MCF 10A (cell line): ENCODE data around the gene EXO1. TPM values are rescaled to one million over a fixed set of nuclear protein-coding genes. Genes with fewer than 3 reads are reported as not detected.

ENCODE experiments used
- BruUV-seq: library from RNA; stranded (reverse); fragments of 400-500 nt; replicated peaks from 2 replicates; lab custom pipeline; 2021; lab: Mats Ljungman, UMichigan
- CTCF ChIA-PET: fragments of 300-600 bp; sonication (Branson Sonifier 250); formaldehyde crosslinking; extraction: SDS; loops from one replicate; lab custom pipeline; 2021; ENCODE audit warnings: antibody characterized with exemption, inconsistent platforms; lab: Yijun Ruan, JAX
- POLR2A ChIA-PET: fragments of 300-600, 350-650 bp; sonication (Branson Sonifier 250); formaldehyde crosslinking; extraction: SDS; loops from one replicate; lab custom pipeline; 2020; ENCODE audit warnings: antibody characterized with exemption, inconsistent platforms; lab: Yijun Ruan, JAX
- DNase-seq: peaks from one replicate; pipeline ENCODE4 v3.0.0-alpha.2; 2018; ENCODE audit not compliant: unreplicated experiment
- H3K27ac Mint-ChIP-seq: one replicate; pipeline ENCODE4 v1.8.0; 2022; ENCODE audit warnings: mild to moderate bottlenecking, low read depth, mixed read lengths; ENCODE audit not compliant: unreplicated experiment
- H3K27me3 Mint-ChIP-seq: one replicate; pipeline ENCODE4 v1.8.0; 2022; ENCODE audit warnings: mixed read lengths; ENCODE audit not compliant: insufficient read depth, unreplicated experiment
- H3K36me3 Mint-ChIP-seq: one replicate; pipeline ENCODE4 v1.8.0; 2022; ENCODE audit warnings: mild to moderate bottlenecking, moderate library complexity, mixed read lengths; ENCODE audit not compliant: insufficient read depth, unreplicated experiment
- H3K4me1 Mint-ChIP-seq: one replicate; pipeline ENCODE4 v1.8.0; 2022; ENCODE audit warnings: mixed read lengths; ENCODE audit not compliant: insufficient read depth, unreplicated experiment
- H3K4me3 Mint-ChIP-seq: one replicate; pipeline ENCODE4 v1.8.0; 2022; ENCODE audit warnings: mild to moderate bottlenecking, moderate library complexity, mixed read lengths; ENCODE audit not compliant: unreplicated experiment
- H3K9me3 Mint-ChIP-seq: one replicate; pipeline ENCODE4 v1.8.0; 2022; ENCODE audit warnings: mixed read lengths; ENCODE audit not compliant: unreplicated experiment
- intact Hi-C: fragments of 100-400 bp; cut with micrococcal nuclease; formaldehyde crosslinking; loops from 2 replicates; pipeline ENCODE4 v1.14.1; 2022
- total RNA-seq: library from RNA; stranded (reverse); gene quantifications from 2 replicates; pipeline ENCODE4 v1.2.3, GENCODE V29; 2022
- TF ChIP-seq, protein P1 (sequence below): fragments of 200-600 bp; IDR thresholded peaks from one replicate; pipeline ENCODE4 v1.8.0; 2022; ENCODE audit warnings: antibody characterized with exemption, mild to moderate bottlenecking; ENCODE audit not compliant: unreplicated experiment

EXO1 gene
- total RNA-seq, 1 experiment from 2014 or later: 17.5 TPM

DNA sequence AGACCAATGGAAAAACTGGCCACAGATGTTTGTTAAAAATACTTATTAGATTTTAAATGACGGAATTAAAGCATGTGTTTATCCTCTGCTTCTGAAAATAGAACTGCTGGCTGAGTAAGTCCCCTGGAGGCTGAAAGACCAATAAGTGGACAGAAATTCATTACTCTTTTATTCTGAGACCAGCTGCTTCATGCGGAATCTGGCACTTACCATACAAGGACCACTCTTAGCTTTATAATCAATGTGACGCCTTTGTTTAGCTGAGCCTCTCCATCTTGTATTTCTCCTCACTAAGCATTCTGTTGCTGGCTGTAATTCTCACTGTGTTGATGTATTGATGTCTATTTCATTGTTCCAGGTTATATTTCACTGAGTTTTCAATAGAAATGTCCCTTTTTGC, 6.3 kb upstream of the EXO1 start:
- Mint-ChIP-seq H3K4me1 (peaks cover 22% of the 10 kb centered on the region), H3K27ac (no peak overlapping the region), H3K36me3 (no peaks in the 10 kb centered on the region), H3K9me3 (no peaks in the 10 kb centered on the region), H3K27me3 (no peaks in the 10 kb centered on the region), H3K4me3 (no peak overlapping the region)
- CTCF ChIA-PET: interaction anchor here (0.6 to 9.9 kb wide), 13 partner anchors 9 to 320 kb away, joined by 3 to 110 read pairs (median 5); no protein-coding TSS in a partner anchor
- no TSS peak for BruUV-seq
- intact Hi-C loops: no loop called here
- TF ChIP-seq, protein P1, sequence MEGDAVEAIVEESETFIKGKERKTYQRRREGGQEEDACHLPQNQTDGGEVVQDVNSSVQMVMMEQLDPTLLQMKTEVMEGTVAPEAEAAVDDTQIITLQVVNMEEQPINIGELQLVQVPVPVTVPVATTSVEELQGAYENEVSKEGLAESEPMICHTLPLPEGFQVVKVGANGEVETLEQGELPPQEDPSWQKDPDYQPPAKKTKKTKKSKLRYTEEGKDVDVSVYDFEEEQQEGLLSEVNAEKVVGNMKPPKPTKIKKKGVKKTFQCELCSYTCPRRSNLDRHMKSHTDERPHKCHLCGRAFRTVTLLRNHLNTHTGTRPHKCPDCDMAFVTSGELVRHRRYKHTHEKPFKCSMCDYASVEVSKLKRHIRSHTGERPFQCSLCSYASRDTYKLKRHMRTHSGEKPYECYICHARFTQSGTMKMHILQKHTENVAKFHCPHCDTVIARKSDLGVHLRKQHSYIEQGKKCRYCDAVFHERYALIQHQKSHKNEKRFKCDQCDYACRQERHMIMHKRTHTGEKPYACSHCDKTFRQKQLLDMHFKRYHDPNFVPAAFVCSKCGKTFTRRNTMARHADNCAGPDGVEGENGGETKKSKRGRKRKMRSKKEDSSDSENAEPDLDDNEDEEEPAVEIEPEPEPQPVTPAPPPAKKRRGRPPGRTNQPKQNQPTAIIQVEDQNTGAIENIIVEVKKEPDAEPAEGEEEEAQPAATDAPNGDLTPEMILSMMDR: no peak
- POLR2A ChIA-PET: interaction anchor here (0.6 to 5.0 kb wide), 12 partner anchors 11 to 1234 kb away, joined by 3 to 27 read pairs (median 3); no protein-coding TSS in a partner anchor
- DNase-seq: no peak

DNA sequence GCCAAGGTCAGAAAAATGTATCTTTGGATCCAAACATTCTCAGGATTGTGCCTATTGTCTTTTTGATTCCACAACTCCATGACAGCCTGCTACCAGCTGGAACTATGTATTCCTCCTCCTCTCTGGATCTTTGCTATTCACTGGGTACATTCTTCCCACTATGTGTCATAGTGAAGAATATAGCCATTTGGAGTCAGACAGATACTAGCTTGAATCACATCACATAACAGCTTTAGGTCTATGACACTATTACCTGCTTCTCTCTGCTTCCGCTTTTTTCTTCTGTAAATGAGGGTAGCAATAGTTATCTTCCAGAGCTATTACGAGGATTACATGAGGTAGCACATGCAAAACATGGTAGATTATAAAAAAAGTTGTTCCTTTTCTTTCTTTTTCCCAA, 5.4 kb upstream of the EXO1 start:
- ChIA-PET CTCF (interaction anchor here (0.6 to 9.9 kb wide), 14 partner anchors 8 to 312 kb away, joined by 3 to 110 read pairs (median 4); no protein-coding TSS in a partner anchor), POLR2A (interaction anchor here (0.6 to 5.0 kb wide), 18 partner anchors 9 to 1233 kb away, joined by 3 to 27 read pairs (median 3); partner anchors contain the start of gene FH)
- intact Hi-C loops: no loop called here
- H3K4me3 Mint-ChIP-seq: no peak overlapping the region
- BruUV-seq: no TSS peak
- no peaks in the 10 kb centered on the region for H3K9me3 Mint-ChIP-seq
- peaks cover 16% of the 10 kb centered on the region for H3K4me1 Mint-ChIP-seq
- H3K36me3 Mint-ChIP-seq: no peaks in the 10 kb centered on the region
- TF ChIP-seq, protein P1: no peak
- no peaks in the 10 kb centered on the region for H3K27me3 Mint-ChIP-seq
- DNase-seq: no peak
- no peak overlapping the region for H3K27ac Mint-ChIP-seq

DNA sequence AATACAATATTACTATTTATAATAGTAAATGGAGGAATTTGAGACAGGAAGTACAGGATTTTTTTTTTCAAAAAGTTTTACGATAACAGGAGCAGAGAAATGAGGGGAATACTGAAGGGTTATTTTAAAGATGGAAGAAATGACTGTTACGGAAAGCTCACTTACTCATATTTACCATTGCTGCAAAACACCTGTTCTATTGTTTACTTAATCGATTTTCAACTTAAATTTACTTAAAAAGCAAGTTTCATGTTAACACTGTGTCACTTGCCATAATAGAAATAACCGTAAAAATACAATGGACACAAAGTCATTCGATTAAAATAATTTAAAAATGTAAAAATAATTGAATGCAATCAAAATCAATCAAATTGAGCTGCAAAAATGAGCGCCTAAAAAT, 3.4 kb upstream of the EXO1 start:
- DNase-seq: no peak
- BruUV-seq: no TSS peak
- no peaks in the 10 kb centered on the region for H3K9me3 Mint-ChIP-seq
- H3K36me3 Mint-ChIP-seq: no peaks in the 10 kb centered on the region
- H3K4me1 Mint-ChIP-seq: peaks cover 19% of the 10 kb centered on the region
- H3K4me3 Mint-ChIP-seq: no peak overlapping the region
- intact Hi-C loops: no loop called here
- TF ChIP-seq, protein P1: no peak
- ChIA-PET POLR2A (interaction anchor here (5.0 kb wide), 1 partner anchor 233 kb away, joined by 27 read pairs; no protein-coding TSS in a partner anchor), CTCF (interaction anchor here (0.5 to 9.9 kb wide), 11 partner anchors 9 to 609 kb away, joined by 3 to 110 read pairs (median 5); partner anchors contain the start of gene KMO)
- no peaks in the 10 kb centered on the region for H3K27me3 Mint-ChIP-seq
- H3K27ac Mint-ChIP-seq: no peak overlapping the region

DNA sequence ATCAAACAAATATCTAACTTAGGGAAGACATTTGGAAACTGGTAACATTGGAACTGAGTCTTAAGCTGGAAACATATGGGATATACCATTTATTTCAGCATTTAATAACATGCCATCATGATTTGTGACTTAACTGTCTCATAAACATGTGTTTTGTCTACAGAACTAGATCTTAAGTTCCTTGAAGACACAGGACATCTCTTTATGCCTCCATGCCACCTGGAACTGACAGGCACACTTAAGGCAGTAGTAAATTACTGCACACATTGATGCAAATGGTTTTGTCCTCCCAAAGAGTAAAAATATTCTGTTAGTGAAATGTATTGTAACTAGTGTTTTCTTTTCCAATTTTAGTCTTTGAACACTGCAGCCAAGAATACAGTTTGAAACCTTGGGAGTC, 1.6 kb upstream of the EXO1 start:
- no peak for DNase-seq
- H3K27ac Mint-ChIP-seq: no peak overlapping the region
- H3K9me3 Mint-ChIP-seq: no peaks in the 10 kb centered on the region
- TF ChIP-seq, protein P1: no peak
- H3K36me3 Mint-ChIP-seq: peaks cover 13% of the 10 kb centered on the region
- POLR2A ChIA-PET: interaction anchor here (0.6 to 2.9 kb wide), 5 partner anchors 8 to 367 kb away, joined by 3 to 22 read pairs (median 9); partner anchors contain the start of genes CHML and OPN3
- intact Hi-C loops: loop anchor here (5.0 kb wide), 1 partner anchor 146 kb away; no protein-coding TSS in a partner anchor
- H3K4me1 Mint-ChIP-seq: peaks cover 18% of the 10 kb centered on the region
- no TSS peak for BruUV-seq
- CTCF ChIA-PET: interaction anchor here (0.5 to 4.3 kb wide), 13 partner anchors 8 to 1460 kb away, joined by 3 to 30 read pairs (median 4); partner anchors contain the start of gene MAP1LC3C
- no peak overlapping the region for H3K4me3 Mint-ChIP-seq
- H3K27me3 Mint-ChIP-seq: no peaks in the 10 kb centered on the region
